T-helper 17 cell (primary cell): ENCODE results near the gene EIF2B1. TPM values are rescaled to one million over a fixed set of nuclear protein-coding genes. Genes with fewer than 3 reads are reported as not detected.

ENCODE experiments used
- ATAC-seq: fragments of 150-1000 bp; cut with Tn5 transposase; 2 replicates; pipeline ENCODE4 v1.10.0; 2021; ENCODE audit warnings: mild to moderate bottlenecking, moderate library complexity
- DNase-seq, 3 donors: peaks; one replicate each; pipeline versions ENCODE4 v3.0.0 to v3.0.0-alpha.2; 2020 to 2021
- H3K9me3 ChIP-seq: one replicate; pipeline ENCODE4 v1.7.0; 2013; ENCODE audit warnings: low read length, mild to moderate bottlenecking; ENCODE audit not compliant: control insufficient read depth, poor library complexity, severe bottlenecking
- H3K27ac Mint-ChIP-seq: one replicate; pipeline ENCODE4 v1.8.0; 2022; ENCODE audit warnings: mild to moderate bottlenecking, moderate library complexity, mixed read lengths
- H3K27me3 Mint-ChIP-seq: one replicate; pipeline ENCODE4 v1.8.0; 2022; ENCODE audit warnings: mixed read lengths
- H3K36me3 Mint-ChIP-seq: one replicate; pipeline ENCODE4 v1.8.0; 2022; ENCODE audit warnings: low read depth, mixed read lengths
- H3K4me1 Mint-ChIP-seq: one replicate; pipeline ENCODE4 v1.8.0; 2022; ENCODE audit warnings: mild to moderate bottlenecking, mixed read lengths
- H3K4me3 Mint-ChIP-seq: one replicate; pipeline ENCODE4 v1.8.0; 2022; ENCODE audit warnings: mild to moderate bottlenecking, moderate library complexity, mixed read lengths
- total RNA-seq, 4 donors: library from RNA in 2 of 4; stranded (reverse) in 2 of 4; gene quantifications; one replicate each; pipeline ENCODE4 v1.2.3 and lab custom pipeline; 2022 to 2026

The EIF2B1 gene
- total RNA-seq, 2 donors from 2014 or later = 43.0 to 45.6 TPM

GRCh38 chr12:123654129-123654701, 20.7 kb upstream of the EIF2B1 start:
- DNase-seq (no peak), ATAC-seq (no peak)
- peak overlapping the region; percentile 39 for H3K4me3 Mint-ChIP-seq
- H3K36me3 Mint-ChIP-seq = peaks cover 24% of the 10 kb centered on the region
- peaks cover 9% of the 10 kb centered on the region for H3K4me1 Mint-ChIP-seq
- no peaks in the 10 kb centered on the region for H3K9me3 ChIP-seq
- no peaks in the 10 kb centered on the region for H3K27me3 Mint-ChIP-seq
- no peak overlapping the region for H3K27ac Mint-ChIP-seq

- Mint-ChIP-seq H3K27ac (peak overlapping the region; percentile 67), H3K36me3 (peaks cover 6% of the 10 kb centered on the region), H3K4me1 (peaks cover 3% of the 10 kb centered on the region), H3K27me3 (no peaks in the 10 kb centered on the region), H3K4me3 (no peak overlapping the region)
- no peaks in the 10 kb centered on the region for H3K9me3 ChIP-seq
- DNase-seq (no peak), ATAC-seq (no peak)
These were observed 14.9 kb upstream of the EIF2B1 start for GRCh38 chr12:123648401-123648800.

- H3K9me3 ChIP-seq = no peaks in the 10 kb centered on the region
- ATAC-seq = no peak
- DNase-seq = no peak
- no peak overlapping the region for H3K27ac Mint-ChIP-seq
- H3K4me3 Mint-ChIP-seq = no peak overlapping the region
- peaks cover 3% of the 10 kb centered on the region for H3K4me1 Mint-ChIP-seq
- no peaks in the 10 kb centered on the region for H3K27me3 Mint-ChIP-seq
- peaks cover 3% of the 10 kb centered on the region for H3K36me3 Mint-ChIP-seq
These were observed 12.4 kb upstream of the EIF2B1 start for GRCh38 chr12:123645878-123646277.

GRCh38 chr12:123645380-123645779, 11.9 kb upstream of the EIF2B1 start:
- H3K27me3 Mint-ChIP-seq = no peaks in the 10 kb centered on the region
- H3K4me1 Mint-ChIP-seq = peaks cover 3% of the 10 kb centered on the region
- H3K27ac Mint-ChIP-seq = no peak overlapping the region
- DNase-seq (no peak), ATAC-seq (no peak)
- peaks cover 3% of the 10 kb centered on the region for H3K36me3 Mint-ChIP-seq
- H3K9me3 ChIP-seq = no peaks in the 10 kb centered on the region
- H3K4me3 Mint-ChIP-seq = no peak overlapping the region

- H3K36me3 Mint-ChIP-seq = peaks cover 3% of the 10 kb centered on the region
- H3K9me3 ChIP-seq = no peaks in the 10 kb centered on the region
- no peaks in the 10 kb centered on the region for H3K27me3 Mint-ChIP-seq
- peak overlapping the region; percentile 72 for H3K27ac Mint-ChIP-seq
- H3K4me1 Mint-ChIP-seq = peaks cover 3% of the 10 kb centered on the region
- ATAC-seq (no peak), DNase-seq (no peak)
- no peak overlapping the region for H3K4me3 Mint-ChIP-seq
These were observed 10.4 kb upstream of the EIF2B1 start for GRCh38 chr12:123643911-123644310.

- H3K27me3 Mint-ChIP-seq = no peaks in the 10 kb centered on the region
- H3K4me3 Mint-ChIP-seq = peak overlapping the region; percentile 95
- peaks cover 28% of the 10 kb centered on the region for H3K4me1 Mint-ChIP-seq
- DNase-seq (no peak), ATAC-seq (no peak)
- peaks cover 6% of the 10 kb centered on the region for H3K36me3 Mint-ChIP-seq
- no peaks in the 10 kb centered on the region for H3K9me3 ChIP-seq
- peak overlapping the region; percentile 99 for H3K27ac Mint-ChIP-seq
These were observed 666 bp upstream of the EIF2B1 start for GRCh38 chr12:123634142-123634561.

GRCh38 chr12:123621619-123622530, 11.6 kb downstream of the EIF2B1 start:
- ATAC-seq (no peak), DNase-seq (no peak)
- peaks cover 9% of the 10 kb centered on the region for H3K36me3 Mint-ChIP-seq
- H3K27me3 Mint-ChIP-seq = no peaks in the 10 kb centered on the region
- peaks cover 2% of the 10 kb centered on the region for H3K4me1 Mint-ChIP-seq
- no peak overlapping the region for H3K27ac Mint-ChIP-seq
- no peak overlapping the region for H3K4me3 Mint-ChIP-seq
- no peaks in the 10 kb centered on the region for H3K9me3 ChIP-seq

- DNase-seq (no peak), ATAC-seq (no peak)
- peaks cover 2% of the 10 kb centered on the region for H3K4me1 Mint-ChIP-seq
- H3K27ac Mint-ChIP-seq = no peak overlapping the region
- H3K4me3 Mint-ChIP-seq = no peak overlapping the region
- H3K36me3 Mint-ChIP-seq = peaks cover 8% of the 10 kb centered on the region
- H3K27me3 Mint-ChIP-seq = no peaks in the 10 kb centered on the region
- no peaks in the 10 kb centered on the region for H3K9me3 ChIP-seq
These were observed 12.4 kb downstream of the EIF2B1 start for GRCh38 chr12:123621101-123621500.

- peak overlapping the region; percentile 29 for H3K27ac Mint-ChIP-seq
- H3K27me3 Mint-ChIP-seq = no peaks in the 10 kb centered on the region
- H3K4me1 Mint-ChIP-seq = peaks cover 2% of the 10 kb centered on the region
- no peaks in the 10 kb centered on the region for H3K9me3 ChIP-seq
- H3K36me3 Mint-ChIP-seq = peaks cover 9% of the 10 kb centered on the region
- no peak overlapping the region for H3K4me3 Mint-ChIP-seq
- DNase-seq (no peak), ATAC-seq (no peak)
These were observed 15.9 kb downstream of the EIF2B1 start for GRCh38 chr12:123617580-123617979.

GRCh38 chr12:123617144-123617543, 16.3 kb downstream of the EIF2B1 start:
- ATAC-seq (no peak), DNase-seq (no peak)
- Mint-ChIP-seq H3K36me3 (peaks cover 9% of the 10 kb centered on the region), H3K4me1 (peaks cover 2% of the 10 kb centered on the region), H3K4me3 (no peak overlapping the region), H3K27me3 (no peaks in the 10 kb centered on the region), H3K27ac (peak overlapping the region; percentile 29)
- H3K9me3 ChIP-seq = no peaks in the 10 kb centered on the region

- DNase-seq = no peak
- peaks cover 2% of the 10 kb centered on the region for H3K4me1 Mint-ChIP-seq
- no peaks in the 10 kb centered on the region for H3K9me3 ChIP-seq
- H3K27me3 Mint-ChIP-seq = no peaks in the 10 kb centered on the region
- ATAC-seq = no peak
- peaks cover 7% of the 10 kb centered on the region for H3K36me3 Mint-ChIP-seq
- H3K27ac Mint-ChIP-seq = no peak overlapping the region
- no peak overlapping the region for H3K4me3 Mint-ChIP-seq
These were observed 19.0 kb downstream of the EIF2B1 start for GRCh38 chr12:123614531-123614930.

- peaks cover 7% of the 10 kb centered on the region for H3K36me3 Mint-ChIP-seq
These were observed 19.4 kb downstream of the EIF2B1 start for GRCh38 chr12:123614110-123614509.

GRCh38 chr12:123608182-123608581, 25.3 kb downstream of the EIF2B1 start:
- Mint-ChIP-seq H3K4me1 (peaks cover 6% of the 10 kb centered on the region), H3K27me3 (no peaks in the 10 kb centered on the region), H3K4me3 (no peak overlapping the region), H3K27ac (peak overlapping the region; percentile 56), H3K36me3 (peaks cover 4% of the 10 kb centered on the region)
- H3K9me3 ChIP-seq = no peaks in the 10 kb centered on the region
- no peak for ATAC-seq
- DNase-seq = no peak

More at GRCh38 chr12:123614110-123614509, 19.4 kb downstream of the EIF2B1 start:
- H3K4me3 Mint-ChIP-seq = no peak overlapping the region
- no peak for DNase-seq
- no peak for ATAC-seq
- no peaks in the 10 kb centered on the region for H3K27me3 Mint-ChIP-seq
- H3K27ac Mint-ChIP-seq = no peak overlapping the region
- H3K9me3 ChIP-seq = no peaks in the 10 kb centered on the region
- peaks cover 2% of the 10 kb centered on the region for H3K4me1 Mint-ChIP-seq
